H7 (cell line): ENCODE data around the gene HPX. TPM values are rescaled to one million over a fixed set of nuclear protein-coding genes. Genes with fewer than 3 reads are reported as not detected.

Experiments
- DNase-seq: peaks from one replicate; pipeline ENCODE4 v3.0.0; 2012
- H3K27me3 ChIP-seq: 2 replicates; pipeline ENCODE4 v1.6.0; 2011; ENCODE audit warnings: mild to moderate bottlenecking, low read length; ENCODE audit not compliant: control insufficient read depth, insufficient read depth
- H3K36me3 ChIP-seq: replicated peaks from 2 replicates; pipeline ENCODE4 v1.5.1; 2011; ENCODE audit warnings: low read length; ENCODE audit not compliant: control insufficient read depth, insufficient read depth
- H3K4me3 ChIP-seq: 2 replicates; pipeline ENCODE4 v1.5.1; 2011; ENCODE audit warnings: low read depth, mild to moderate bottlenecking, control low read depth, low read length, moderate library complexity; ENCODE audit not compliant: insufficient read depth
- total RNA-seq: library from RNA; depleted of rRNA; stranded (reverse); fragments of >200 nt; shearing (Covaris generic); gene quantifications from 2 replicates; pipeline ENCODE4 v1.2.3, GENCODE V29; 2014; rRNA removed

HPX gene, protein sequence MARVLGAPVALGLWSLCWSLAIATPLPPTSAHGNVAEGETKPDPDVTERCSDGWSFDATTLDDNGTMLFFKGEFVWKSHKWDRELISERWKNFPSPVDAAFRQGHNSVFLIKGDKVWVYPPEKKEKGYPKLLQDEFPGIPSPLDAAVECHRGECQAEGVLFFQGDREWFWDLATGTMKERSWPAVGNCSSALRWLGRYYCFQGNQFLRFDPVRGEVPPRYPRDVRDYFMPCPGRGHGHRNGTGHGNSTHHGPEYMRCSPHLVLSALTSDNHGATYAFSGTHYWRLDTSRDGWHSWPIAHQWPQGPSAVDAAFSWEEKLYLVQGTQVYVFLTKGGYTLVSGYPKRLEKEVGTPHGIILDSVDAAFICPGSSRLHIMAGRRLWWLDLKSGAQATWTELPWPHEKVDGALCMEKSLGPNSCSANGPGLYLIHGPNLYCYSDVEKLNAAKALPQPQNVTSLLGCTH
- 3.2 TPM in 1 of 2 replicates, not detected in the other for total RNA-seq

DNA sequence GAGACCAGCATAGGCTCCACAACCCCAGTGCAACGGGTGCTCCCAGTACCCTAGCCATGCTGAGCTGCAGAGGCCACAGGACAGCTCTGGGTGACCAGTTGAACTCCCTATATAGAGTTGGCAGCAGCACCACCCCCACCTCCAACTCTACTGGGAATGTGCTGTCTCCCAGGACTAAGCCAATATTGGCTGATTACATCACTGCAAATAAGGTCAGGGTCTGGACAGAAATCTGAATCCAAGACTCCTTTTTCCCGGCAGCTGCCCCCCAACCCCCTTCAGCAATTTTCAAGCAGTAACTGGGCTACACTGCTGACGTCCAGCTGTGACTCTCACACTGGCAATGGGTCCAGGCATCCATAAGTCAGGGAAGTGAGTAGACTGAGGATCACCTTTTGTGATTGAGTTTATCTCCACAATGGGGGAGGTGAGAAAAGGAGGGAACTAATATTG, at the start of gene HPX:
Gene HPX, minus strand, starts transcription at position 82 of the 453 bp plus-strand sequence. Its CDS starts 24 bp downstream, at position 58.
- no peak within 1 kb of the TSS for H3K4me3 ChIP-seq
- DNase-seq, result no peak
- H3K27me3 ChIP-seq, result no peaks in the 10 kb centered on the region; the same call in 1 of the 2 replicates
- no peaks in the 10 kb centered on the region for H3K36me3 ChIP-seq

DNA sequence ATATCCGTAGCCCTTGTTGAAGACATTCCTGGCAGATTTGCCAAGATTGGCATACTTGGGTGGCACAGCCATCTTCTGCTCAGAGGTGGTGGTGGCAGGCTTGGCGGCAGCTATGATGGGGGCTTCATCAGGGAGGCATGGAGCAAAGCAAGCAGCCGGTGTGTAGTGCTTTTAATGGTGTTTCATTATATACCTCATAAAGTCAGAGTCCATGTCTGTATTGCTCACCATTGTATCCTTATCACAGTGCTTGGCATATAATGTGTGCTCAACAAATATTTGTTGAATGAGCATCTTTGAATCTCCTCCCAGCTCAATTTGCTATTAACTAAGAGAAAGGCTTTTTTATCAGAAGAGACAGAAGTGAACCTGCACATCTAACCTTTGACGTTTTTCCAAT, 48.5 kb upstream of the HPX start:
- Histone ChIP-seq H3K36me3 (peaks cover 11% of the 10 kb centered on the region), H3K27me3 (no peaks in the 10 kb centered on the region), H3K4me3 (no peak overlapping the region)
- no peak for DNase-seq

DNA sequence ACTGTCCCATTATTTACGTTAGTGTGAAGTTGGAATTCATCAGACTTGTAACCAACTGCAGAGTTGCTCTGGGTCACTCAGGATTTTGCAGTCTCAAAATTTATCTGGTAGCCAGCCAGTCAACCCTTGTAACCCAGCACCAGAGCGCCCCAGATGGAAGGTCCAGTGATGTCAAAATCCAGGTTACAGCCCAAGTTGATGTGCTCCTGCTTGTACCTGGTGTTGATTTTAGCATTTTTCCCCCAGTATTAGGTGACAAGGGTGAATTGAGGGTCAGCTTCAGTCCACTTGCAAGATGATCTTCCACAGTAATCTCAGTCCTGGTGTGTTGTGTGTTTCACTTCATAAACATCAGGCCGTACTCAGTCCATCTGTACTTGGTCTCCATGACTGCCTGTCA, 48.0 kb upstream of the HPX start:
- no peak for DNase-seq
- no peak overlapping the region for H3K4me3 ChIP-seq
- peaks cover 12% of the 10 kb centered on the region for H3K36me3 ChIP-seq
- H3K27me3 ChIP-seq, result no peaks in the 10 kb centered on the region

DNA sequence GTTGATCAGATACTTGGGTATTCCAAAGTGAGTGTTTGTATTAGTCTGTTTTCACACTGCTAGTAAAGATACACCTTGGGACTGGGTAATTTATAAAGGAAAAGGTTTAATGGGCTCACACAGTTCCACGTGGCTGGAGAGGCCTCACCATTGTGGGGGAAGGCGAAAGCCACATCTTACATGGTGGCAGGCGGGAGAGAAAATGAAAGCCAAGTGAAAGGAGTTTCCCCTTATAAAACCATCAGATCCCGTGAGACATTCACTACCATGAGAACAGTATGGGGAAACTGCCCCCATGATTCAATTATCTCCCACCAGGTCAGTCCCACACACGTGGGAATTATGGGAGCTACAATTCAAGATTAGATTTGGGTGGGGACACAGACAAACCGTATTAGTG, 47.6 kb upstream of the HPX start:
- Histone ChIP-seq H3K36me3 (peaks cover 13% of the 10 kb centered on the region), H3K4me3 (no peak overlapping the region), H3K27me3 (no peaks in the 10 kb centered on the region)
- no peak for DNase-seq

DNA sequence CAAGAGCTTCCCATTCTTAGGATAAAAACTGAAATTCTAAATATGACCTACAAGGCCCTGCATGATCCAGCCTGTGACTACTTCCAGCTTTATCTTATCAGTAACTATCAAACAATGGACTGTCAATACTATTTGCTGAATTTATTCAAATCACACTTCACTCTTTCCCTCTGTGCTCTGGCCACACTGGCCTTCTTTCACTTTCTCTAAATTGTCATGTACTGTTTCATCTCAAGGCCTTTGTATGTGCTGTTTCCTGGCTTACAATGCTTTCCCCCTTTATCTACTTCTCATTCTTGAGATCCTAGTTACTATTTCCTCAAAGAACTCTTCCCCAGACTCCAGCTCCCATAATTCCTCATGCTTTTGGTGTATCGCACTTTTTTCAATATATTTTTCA, 46.2 kb upstream of the HPX start:
- Histone ChIP-seq H3K36me3 (peaks cover 20% of the 10 kb centered on the region), H3K4me3 (no peak overlapping the region), H3K27me3 (no peaks in the 10 kb centered on the region)
- no peak for DNase-seq

DNA sequence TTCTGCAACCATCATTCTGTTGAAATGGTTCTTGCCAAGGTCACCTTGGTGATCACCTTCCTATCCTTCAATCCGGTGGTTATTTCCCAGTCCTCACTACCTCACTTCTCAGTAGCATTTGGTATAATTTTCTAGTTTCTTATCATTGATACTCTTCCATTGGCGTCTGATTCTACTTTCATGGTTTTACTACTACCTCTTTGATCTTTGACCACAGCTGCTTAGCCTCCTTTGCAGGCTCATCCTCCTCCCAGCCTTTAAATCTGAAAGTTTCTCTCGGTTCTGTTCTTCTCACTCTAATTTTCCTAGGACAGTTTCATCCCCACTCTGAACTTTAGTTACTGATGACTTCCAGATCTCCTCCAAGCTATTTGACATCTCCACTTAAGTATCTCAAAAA, 45.5 kb upstream of the HPX start:
- no peak for DNase-seq
- H3K36me3 ChIP-seq, result peaks cover 20% of the 10 kb centered on the region
- no peaks in the 10 kb centered on the region for H3K27me3 ChIP-seq
- H3K4me3 ChIP-seq, result no peak overlapping the region

DNA sequence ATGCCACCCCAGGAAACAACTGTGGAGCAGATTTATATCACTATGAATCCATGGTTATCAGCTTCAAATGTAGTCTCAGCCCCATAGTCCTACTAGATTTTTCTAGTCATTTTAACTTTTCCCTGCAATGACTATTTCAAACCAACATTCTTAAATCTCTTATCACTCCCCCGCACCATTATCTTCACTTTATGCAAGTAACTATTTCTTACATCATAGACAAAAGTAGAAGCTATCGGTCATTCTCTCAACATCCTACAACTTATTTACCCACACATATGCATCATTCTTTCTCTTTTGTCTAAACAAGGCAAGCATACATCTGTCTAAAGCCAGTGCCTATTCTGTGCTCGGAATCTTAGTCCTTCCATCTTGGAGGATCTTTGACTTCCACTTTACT, 44.9 kb upstream of the HPX start:
- DNase-seq, result no peak
- no peaks in the 10 kb centered on the region for H3K27me3 ChIP-seq
- no peak overlapping the region for H3K4me3 ChIP-seq
- H3K36me3 ChIP-seq, result peaks cover 20% of the 10 kb centered on the region

DNA sequence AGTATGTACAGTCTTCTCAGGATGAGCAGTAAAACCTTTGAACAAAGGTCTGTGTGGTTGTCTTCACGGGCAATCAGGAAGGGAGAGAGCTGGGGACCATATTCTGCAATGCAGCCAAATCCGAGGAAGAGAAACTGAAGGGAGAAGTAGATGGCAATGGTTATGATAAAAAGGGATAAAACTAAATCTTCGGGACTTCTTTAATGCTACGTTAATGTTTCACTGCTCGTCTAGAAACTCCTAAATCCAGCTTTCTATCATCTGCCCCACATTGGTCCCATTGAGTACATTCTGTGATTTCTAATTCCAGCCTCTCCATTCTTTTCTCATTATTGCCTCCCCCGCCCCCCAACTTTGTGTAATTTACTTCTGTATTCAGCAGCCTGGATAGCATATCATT, 42.2 kb upstream of the HPX start:
- no peaks in the 10 kb centered on the region for H3K27me3 ChIP-seq
- DNase-seq, result no peak
- H3K36me3 ChIP-seq, result peaks cover 31% of the 10 kb centered on the region
- no peak overlapping the region for H3K4me3 ChIP-seq

DNA sequence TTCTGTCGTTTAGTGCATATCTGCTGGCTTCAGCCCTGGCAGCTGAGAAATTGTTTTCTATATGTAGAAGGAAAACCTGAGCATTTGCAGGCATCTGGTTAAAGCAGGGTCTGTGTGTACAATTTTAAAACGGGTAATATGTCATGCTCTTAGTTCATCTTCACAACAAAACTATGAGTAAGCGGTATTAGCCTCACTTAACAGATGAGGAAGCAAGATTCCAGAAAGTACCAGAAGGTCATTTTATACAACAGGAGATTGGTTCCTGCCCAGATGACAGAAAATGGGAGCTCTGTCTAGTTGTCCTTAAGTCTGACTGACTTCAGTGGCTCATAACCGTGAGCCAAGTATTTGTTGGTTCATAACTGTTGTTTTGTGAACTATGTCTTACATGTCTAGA, 41.7 kb upstream of the HPX start:
- H3K27me3 ChIP-seq, result no peaks in the 10 kb centered on the region
- H3K36me3 ChIP-seq, result peaks cover 35% of the 10 kb centered on the region
- DNase-seq, result no peak
- H3K4me3 ChIP-seq, result no peak overlapping the region

DNA sequence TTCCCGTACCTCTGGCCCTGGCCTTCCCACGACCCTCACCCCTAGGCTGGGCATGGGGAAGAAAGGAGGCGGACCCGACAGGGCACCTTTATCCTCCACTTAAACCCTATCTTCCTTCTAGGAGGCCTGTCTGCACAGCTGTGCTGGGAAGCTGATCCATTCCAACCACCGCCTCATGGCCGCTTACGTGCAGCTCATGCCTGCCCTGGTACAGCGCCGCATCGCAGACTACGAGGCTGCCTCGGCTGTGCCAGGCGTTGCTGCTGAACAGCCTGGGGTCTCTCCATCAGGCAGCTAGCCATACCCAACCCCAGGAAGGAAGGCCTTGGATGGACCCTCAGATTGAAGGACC, 41.1 kb upstream of the HPX start:
- Histone ChIP-seq H3K4me3 (peak overlapping the region; percentile 93), H3K36me3 (peaks cover 40% of the 10 kb centered on the region), H3K27me3 (no peaks in the 10 kb centered on the region)
- DNase-seq, result no peak

DNA sequence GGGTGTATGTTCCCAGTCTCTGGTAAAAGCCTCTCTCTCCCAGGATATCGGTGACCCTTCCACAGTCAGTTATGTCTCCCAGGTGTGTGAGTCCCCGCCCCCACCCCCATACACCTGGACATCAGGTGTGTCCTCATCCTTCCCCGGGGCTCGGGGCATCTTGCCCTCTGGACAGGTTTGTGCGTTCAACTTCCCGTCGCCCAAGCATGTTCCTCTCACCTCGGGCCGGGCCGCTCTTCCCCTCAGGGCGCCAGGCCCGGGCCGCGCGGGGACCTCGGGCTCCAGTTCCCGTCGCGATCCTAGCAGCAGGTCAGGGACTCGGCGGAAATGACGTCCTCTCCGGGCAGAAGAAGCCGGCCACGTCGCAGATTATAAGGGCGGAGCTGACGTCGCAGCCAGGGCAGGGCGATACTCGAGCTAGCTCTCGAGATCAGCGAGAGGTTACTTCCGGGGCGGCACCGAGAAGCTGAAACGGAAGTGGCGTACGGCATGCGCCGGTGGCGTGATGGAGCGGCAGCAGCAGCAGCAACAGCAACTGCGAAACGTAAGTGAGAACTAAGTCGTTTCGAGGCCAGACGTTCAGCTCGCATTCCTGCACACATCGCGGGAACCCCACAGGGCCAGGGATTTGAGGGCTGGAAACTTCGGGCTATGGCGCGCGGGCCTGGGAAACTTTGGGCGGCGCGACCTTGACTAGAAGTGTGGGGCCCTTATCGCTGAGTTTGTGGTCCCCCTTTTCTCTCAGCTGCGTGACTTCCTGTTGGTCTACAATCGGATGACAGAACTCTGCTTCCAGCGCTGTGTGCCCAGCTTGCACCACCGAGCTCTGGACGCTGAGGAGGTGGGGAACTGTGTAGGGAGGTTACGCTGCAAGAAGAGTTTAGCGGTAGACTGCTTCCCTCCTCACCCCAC, 40.5 kb upstream of the HPX start, which contains the start of the genes ARFIP2 and TIMM10B:
Gene ARFIP2, minus strand, starts transcription at position 320 of the 912 bp plus-strand sequence. CDS start 910 bp downstream, outside the sequence.
Gene TIMM10B, plus strand, starts transcription at position 490 of the 912 bp plus-strand sequence. Its CDS starts 16 bp downstream, at position 506.
- H3K36me3 ChIP-seq, result peaks cover 38% of the 10 kb centered on the region
- H3K4me3 ChIP-seq, result peak within 1 kb of the TSS; percentile 93
- DNase-seq, result peak; percentile 97
- no peaks in the 10 kb centered on the region for H3K27me3 ChIP-seq

DNA sequence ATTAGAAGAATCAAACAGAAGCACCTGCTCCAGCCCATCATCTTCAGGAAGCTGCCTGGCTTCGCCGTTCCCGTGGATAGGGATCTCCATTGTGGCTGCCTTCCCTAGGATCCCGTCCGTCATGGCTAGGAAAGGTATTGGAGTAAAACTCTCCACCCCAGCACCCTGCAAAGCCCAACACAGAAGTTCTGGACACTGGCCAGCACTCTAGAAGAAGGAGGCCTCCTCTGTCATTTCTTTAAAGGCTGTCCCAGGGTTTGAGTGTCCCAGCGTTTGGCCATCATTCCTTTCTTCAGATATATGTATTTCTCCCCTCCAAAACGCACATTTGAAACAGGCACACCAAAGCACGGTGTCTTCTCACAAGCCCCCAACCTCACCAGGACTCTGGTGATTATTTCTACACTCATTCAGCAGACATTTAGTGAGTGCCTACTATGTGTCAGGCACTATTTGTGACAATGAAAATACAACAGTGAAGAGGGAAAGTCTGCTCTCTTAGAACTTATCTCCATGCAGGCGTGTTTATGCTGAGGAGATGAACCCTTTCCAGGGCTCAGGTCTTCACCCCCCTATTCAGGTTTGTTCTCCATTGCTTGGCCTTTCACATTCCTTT, 39.6 kb upstream of the HPX start:
- Histone ChIP-seq H3K27me3 (no peaks in the 10 kb centered on the region), H3K36me3 (peaks cover 36% of the 10 kb centered on the region), H3K4me3 (peak overlapping the region; percentile 93)
- no peak for DNase-seq

DNA sequence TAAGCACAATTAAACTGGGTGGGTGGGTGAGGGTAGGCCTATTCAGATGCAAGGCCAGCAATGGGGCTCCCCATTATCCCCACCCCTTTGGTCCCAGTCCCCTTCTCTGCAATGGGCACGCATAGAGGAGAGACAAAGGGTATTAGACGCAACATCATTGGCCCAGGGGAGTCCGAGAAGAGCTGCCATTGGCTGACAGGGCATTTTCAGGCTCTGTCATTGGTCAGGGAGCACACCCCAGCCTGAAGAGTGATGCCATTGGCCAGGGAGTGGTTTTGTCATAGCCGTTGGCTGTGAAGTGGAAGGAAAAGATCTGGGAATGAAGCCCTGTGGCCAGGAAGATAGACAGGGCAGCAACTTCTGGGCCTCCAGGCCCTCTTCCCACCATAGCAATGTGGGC, 35.8 kb upstream of the HPX start:
- Histone ChIP-seq H3K27me3 (peaks cover 5% of the 10 kb centered on the region), H3K36me3 (peaks cover 23% of the 10 kb centered on the region), H3K4me3 (no peak overlapping the region)
- DNase-seq, result peak; percentile 65

DNA sequence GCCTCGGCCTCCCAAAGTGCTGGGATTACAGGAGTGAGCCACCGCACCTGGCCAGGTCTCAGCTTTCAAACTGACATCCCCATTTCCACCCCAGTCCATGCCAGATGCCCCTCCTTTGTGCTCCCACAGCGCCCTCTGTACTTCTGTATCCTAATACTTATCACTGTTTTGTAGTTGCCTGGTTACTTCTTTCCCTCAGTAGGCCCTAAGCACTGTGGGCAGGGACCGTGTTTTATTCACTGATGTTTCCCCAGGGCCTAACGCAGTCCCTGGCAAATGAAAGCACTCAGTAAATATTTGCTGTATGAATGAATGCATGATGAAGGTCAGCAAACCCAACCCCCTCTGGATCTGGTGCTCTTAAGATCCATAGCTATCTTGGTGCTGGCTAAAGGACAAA, 35.1 kb upstream of the HPX start:
- DNase-seq, result peak; percentile 71
- Histone ChIP-seq H3K4me3 (no peak overlapping the region), H3K27me3 (peaks cover 5% of the 10 kb centered on the region), H3K36me3 (peaks cover 23% of the 10 kb centered on the region)
